Tibial nerve (tissue), 4 donors: ENCODE data around the gene ADAM15.

Source experiments
- CTCF ChIP-seq, 5 experiments: fragments of 200-600 bp in 3 of 5; fragments of 450-650 bp in 2 of 5; sonication (generic) in 3 of 5; IDR thresholded peaks; one replicate each; pipeline ENCODE4 v1.5.1; 2016 to 2019; ENCODE audit warnings: antibody characterized with exemption in 5 of 5, mild to moderate bottlenecking in 3 of 5, moderate library complexity in 2 of 5
- EP300 ChIP-seq, 2 donors: sonication (generic); formaldehyde crosslinking; IDR thresholded peaks; one replicate each; pipeline ENCODE4 v1.6.1; 2017; ENCODE audit warnings: antibody characterized with exemption in 2 of 2, mild to moderate bottlenecking in 1 of 2
- POLR2A ChIP-seq, 2 donors: fragments of 450-650 bp; IDR thresholded peaks; one replicate each; pipeline ENCODE4 v1.6.1; 2017; ENCODE audit warnings: antibody characterized with exemption in 2 of 2, mild to moderate bottlenecking in 2 of 2, moderate library complexity in 2 of 2

- no peak for TF ChIP-seq CTCF (IDR thresholded peaks at IDR 0.05)
- no peak for TF ChIP-seq EP300 (IDR thresholded peaks at IDR 0.05)
- TF ChIP-seq POLR2A (IDR thresholded peaks at IDR 0.05): no peak
Observed at GRCh38 chr1:155010211-155010918, 40.8 kb upstream of the ADAM15 start.
